Cardiac muscle cell (in vitro differentiated cells and primary cell): Measurements from ENCODE around the gene RPS6KA5. TPM values are rescaled to one million over a fixed set of nuclear protein-coding genes. Genes with fewer than 3 reads are reported as not detected.
"Not testable (repeated sequence)": the region's sequence is repeated elsewhere in the genome, so short reads cannot be mapped to it uniquely, and the experiment has no call there.

Source experiments
- DNase-seq, 2 donors: peaks; one replicate each; pipeline versions ENCODE4 v3.0.0 to v3.0.0-alpha.2; 2010 to 2017; ENCODE audit warnings: low read depth in 1 of 2, low spot score in 1 of 2
- H3K27ac ChIP-seq: fragments of 200-600 bp; sonication (generic); 2 replicates; pipeline ENCODE4 v1.5.1; 2016
- H3K27me3 ChIP-seq: fragments of 200-600 bp; sonication (generic); 2 replicates; pipeline ENCODE4 v1.6.0; 2016; ENCODE audit warnings: control low read depth
- H3K36me3 ChIP-seq: fragments of 200-600 bp; sonication (generic); 2 replicates; pipeline ENCODE4 v1.5.1; 2016; ENCODE audit warnings: control low read depth
- H3K4me1 ChIP-seq: fragments of 200-600 bp; sonication (generic); 2 replicates; pipeline ENCODE4 v1.8.1; 2017; ENCODE audit warnings: low read depth, mild to moderate bottlenecking, mixed run types
- H3K4me3 ChIP-seq: fragments of 200-600 bp; sonication (generic); 2 replicates; pipeline ENCODE4 v1.5.1; 2016; ENCODE audit warnings: mild to moderate bottlenecking
- H3K9me3 ChIP-seq: fragments of 200-600 bp; sonication (generic); 2 replicates; pipeline ENCODE4 v1.5.1; 2017; ENCODE audit warnings: low read depth, mild to moderate bottlenecking, control low read depth
- polyA plus RNA-seq: library from polyadenylated mRNA; unstranded; fragments of >200 nt; fragmentation: Nextera tagmentation; extraction: Ambion mirVana; gene quantifications from 2 replicates; pipeline ENCODE4 v1.2.1, GENCODE V29; 2016
- total RNA-seq: library from RNA; depleted of rRNA; stranded (reverse); fragments of >200 nt; gene quantifications from 2 replicates; pipeline ENCODE4 v1.2.3, GENCODE V29; 2016
- TF ChIP-seq, protein P1 (sequence below): IDR thresholded peaks from 2 replicates; pipeline ENCODE4 v1.5.1; 2012; ENCODE audit warnings: low read depth, mild to moderate bottlenecking, low read length

RPS6KA5 gene
- total and polyA plus RNA-seq, 2 experiments from 2014 or later = 3.3 to 10.9 TPM

DNA sequence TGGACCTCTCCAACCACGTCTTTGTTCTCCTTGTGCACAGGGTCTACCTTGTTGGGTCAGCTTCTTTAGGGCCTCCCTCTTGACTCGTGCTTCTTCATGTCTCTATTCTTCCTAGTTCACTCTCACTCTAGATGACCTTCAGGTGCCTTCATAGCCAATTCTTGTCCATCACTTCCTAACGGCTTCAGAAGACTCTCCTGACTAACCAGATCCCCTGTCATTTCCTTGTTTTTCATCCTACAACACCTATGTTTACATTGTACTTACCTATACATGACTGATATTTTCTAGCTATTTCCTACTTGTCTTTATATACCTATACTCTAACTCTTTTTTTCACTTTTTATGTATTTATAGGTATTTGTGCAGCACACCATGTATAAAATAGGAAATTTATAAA lies 117.1 kb downstream of the RPS6KA5 start:
- TF ChIP-seq, protein P1, sequence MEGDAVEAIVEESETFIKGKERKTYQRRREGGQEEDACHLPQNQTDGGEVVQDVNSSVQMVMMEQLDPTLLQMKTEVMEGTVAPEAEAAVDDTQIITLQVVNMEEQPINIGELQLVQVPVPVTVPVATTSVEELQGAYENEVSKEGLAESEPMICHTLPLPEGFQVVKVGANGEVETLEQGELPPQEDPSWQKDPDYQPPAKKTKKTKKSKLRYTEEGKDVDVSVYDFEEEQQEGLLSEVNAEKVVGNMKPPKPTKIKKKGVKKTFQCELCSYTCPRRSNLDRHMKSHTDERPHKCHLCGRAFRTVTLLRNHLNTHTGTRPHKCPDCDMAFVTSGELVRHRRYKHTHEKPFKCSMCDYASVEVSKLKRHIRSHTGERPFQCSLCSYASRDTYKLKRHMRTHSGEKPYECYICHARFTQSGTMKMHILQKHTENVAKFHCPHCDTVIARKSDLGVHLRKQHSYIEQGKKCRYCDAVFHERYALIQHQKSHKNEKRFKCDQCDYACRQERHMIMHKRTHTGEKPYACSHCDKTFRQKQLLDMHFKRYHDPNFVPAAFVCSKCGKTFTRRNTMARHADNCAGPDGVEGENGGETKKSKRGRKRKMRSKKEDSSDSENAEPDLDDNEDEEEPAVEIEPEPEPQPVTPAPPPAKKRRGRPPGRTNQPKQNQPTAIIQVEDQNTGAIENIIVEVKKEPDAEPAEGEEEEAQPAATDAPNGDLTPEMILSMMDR = no peak
- no peaks in the 10 kb centered on the region for H3K27me3 ChIP-seq
- H3K9me3 ChIP-seq = no peaks in the 10 kb centered on the region
- no peak for DNase-seq
- H3K27ac ChIP-seq = no peak overlapping the region
- H3K36me3 ChIP-seq = no peaks in the 10 kb centered on the region
- H3K4me3 ChIP-seq = no peak overlapping the region
- H3K4me1 ChIP-seq = no peaks in the 10 kb centered on the region

DNA sequence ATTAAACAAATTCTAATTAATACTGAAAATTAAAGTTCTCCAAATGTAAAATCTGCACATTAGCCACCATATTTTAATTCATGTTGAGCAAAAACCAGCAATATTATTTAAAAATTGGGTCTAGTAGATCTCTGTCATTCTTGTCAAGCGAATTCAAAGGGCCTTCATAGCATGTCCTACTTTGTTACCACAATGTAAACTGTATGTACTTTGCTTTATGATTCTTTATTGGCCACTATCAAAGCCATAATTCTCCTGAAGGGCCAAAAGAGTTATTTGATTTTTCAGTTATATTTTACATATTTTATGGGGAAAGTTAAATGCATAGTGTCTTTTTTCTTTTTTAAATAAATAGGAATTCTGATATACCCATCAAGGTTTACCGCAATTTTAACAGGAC lies 117.9 kb downstream of the RPS6KA5 start:
- H3K36me3 ChIP-seq = no peaks in the 10 kb centered on the region
- no peaks in the 10 kb centered on the region for H3K4me1 ChIP-seq
- TF ChIP-seq, protein P1 = no peak
- H3K27ac ChIP-seq = no peak overlapping the region
- no peaks in the 10 kb centered on the region for H3K9me3 ChIP-seq
- DNase-seq = no peak
- no peak overlapping the region for H3K4me3 ChIP-seq
- no peaks in the 10 kb centered on the region for H3K27me3 ChIP-seq

DNA sequence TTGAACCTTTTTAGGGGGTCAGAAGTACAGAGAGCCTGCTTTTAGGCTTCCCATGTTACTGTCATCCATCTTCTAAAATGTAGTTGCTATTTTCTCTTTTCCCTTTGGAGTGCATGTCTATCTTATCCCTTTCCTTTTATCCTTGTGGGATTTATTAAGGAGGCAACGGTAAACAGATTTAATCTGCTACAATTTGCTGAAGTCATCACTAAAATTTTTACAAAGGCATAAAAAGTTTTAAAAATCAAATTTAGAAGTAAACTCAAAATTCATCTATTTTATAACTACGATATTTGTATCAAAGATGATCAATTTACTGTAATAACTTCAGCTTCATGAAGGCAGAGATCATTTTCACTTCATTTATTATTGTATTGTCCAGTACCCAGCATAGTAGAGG lies 118.7 kb downstream of the RPS6KA5 start:
- TF ChIP-seq, protein P1 = no peak
- H3K4me3 ChIP-seq = no peak overlapping the region
- DNase-seq = no peak
- no peaks in the 10 kb centered on the region for H3K4me1 ChIP-seq
- no peaks in the 10 kb centered on the region for H3K36me3 ChIP-seq
- H3K27me3 ChIP-seq = no peaks in the 10 kb centered on the region
- no peaks in the 10 kb centered on the region for H3K9me3 ChIP-seq
- no peak overlapping the region for H3K27ac ChIP-seq

DNA sequence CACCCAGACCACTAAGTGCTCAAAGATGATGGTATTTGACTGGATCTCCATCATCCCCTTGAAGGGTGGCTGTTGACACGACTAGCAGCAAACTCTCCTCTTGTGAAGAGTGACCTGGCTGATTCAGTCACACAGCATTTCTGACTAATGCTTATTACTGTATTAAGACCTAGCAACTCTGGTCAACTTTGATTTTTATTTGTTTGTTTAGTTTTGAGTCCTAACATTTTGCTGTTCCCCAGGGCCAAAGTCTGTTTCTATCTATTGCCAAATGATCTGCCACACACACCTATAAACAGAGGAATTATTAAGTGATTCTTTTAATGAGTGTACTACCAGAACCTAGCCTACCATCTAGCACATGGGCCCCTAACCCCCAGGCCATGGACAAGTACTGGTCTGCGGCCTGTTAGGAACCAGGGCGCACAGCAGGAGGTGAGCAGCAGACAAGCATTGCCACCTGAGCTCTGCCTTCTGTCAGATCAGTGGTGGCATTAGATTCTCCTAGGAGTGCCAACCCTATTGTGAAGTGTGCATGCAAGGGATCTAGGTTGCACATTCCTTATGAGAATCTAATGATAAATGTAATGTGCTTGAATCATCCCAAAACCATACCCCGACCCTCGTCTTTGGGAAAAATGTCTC lies 120.0 kb downstream of the RPS6KA5 start:
- TF ChIP-seq, protein P1 = no peak
- H3K4me1 ChIP-seq = no peaks in the 10 kb centered on the region
- DNase-seq = no peak
- H3K27ac ChIP-seq = no peak overlapping the region
- no peaks in the 10 kb centered on the region for H3K36me3 ChIP-seq
- H3K9me3 ChIP-seq = no peaks in the 10 kb centered on the region
- no peak overlapping the region for H3K4me3 ChIP-seq
- no peaks in the 10 kb centered on the region for H3K27me3 ChIP-seq

DNA sequence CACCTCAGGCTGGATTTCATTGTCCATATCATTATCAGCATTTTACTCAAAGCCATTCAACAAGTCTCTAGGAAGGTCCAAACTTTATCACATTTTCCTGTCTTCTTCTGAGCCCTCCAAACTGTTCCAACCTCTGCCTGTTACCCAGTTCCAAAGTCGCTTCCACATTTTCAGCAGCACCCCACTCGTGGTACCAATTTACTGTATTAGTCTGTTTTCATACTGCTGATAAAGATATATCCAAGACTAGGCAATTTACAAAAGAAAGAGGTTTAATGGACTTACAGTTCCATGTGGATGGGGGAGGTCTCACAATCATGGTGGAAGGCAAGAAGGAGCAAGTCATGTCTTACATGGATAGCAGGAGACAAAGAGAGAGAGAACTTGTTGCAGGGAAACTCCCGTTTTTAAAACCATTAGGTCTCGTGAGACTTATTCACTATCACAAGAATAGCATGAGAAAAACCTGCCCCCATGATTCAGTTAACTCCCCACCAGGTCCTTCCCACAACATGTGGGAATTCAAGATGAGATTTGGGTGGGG lies 121.1 kb downstream of the RPS6KA5 start:
- not testable (repeated sequence) for DNase-seq, H3K9me3 ChIP-seq, H3K27ac ChIP-seq, H3K4me1 ChIP-seq, H3K4me3 ChIP-seq, H3K36me3 ChIP-seq, H3K27me3 ChIP-seq

DNA sequence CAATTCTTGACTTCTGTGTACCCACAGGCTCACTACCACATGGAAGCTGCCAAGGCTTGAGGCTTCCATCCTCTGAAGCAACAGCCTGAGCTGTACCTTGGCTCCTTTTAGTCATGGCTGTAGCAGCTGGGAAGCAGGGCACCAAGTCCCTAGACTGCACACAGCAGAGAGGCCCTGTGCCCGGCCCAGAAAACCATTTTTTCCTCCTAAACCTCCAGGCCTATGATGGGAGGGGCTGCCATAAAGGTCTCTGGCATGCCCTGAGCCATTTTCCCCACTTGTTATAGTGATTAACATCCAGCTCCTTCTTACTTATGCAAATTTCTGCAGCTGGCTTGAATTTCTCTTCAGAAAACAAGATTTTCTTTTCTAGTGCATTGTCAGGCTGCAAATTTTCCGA lies 121.8 kb downstream of the RPS6KA5 start:
- Histone ChIP-seq H3K27ac (no peak overlapping the region), H3K27me3 (no peaks in the 10 kb centered on the region), H3K4me3 (no peak overlapping the region), H3K36me3 (no peaks in the 10 kb centered on the region), H3K4me1 (no peaks in the 10 kb centered on the region), H3K9me3 (no peaks in the 10 kb centered on the region)
- DNase-seq = no peak
- TF ChIP-seq, protein P1 = no peak
